ENCODE data around the gene LMX1A. TPM values are rescaled to one million over a fixed set of nuclear protein-coding genes. Genes with fewer than 3 reads are reported as not detected.

The LMX1A gene
- total RNA-seq, 4 donors from 2014 or later, result 0.18 to 0.67 (median 0.38) TPM; not detected in 1

- Histone ChIP-seq H3K9me3 (no peaks in the 10 kb centered on the region), H3K27ac (no peak overlapping the region), H3K4me3 (no peak overlapping the region), H3K27me3 (peaks cover 27 to 100% (median 51%) of the 10 kb centered on the region in 4 donors), H3K36me3 (no peaks in the 10 kb centered on the region), H3K4me1 (peaks cover 20 to 42% (median 30%) of the 10 kb centered on the region in 3 donors)
- WGBS, 2 donors, result 6 to 23% methylated on average over 3 of the region's 3 CpGs
- intact Hi-C loops (cut with DNase I), result no loop called here
- no peak for DNase-seq
- TF ChIP-seq POLR2A (IDR thresholded peaks at IDR 0.05), result no peak
- no peak for TF ChIP-seq CTCF (IDR thresholded peaks at IDR 0.05)
These were observed 5.7 kb downstream of the LMX1A start for GRCh38 chr1:165350840-165351239.

DNA sequence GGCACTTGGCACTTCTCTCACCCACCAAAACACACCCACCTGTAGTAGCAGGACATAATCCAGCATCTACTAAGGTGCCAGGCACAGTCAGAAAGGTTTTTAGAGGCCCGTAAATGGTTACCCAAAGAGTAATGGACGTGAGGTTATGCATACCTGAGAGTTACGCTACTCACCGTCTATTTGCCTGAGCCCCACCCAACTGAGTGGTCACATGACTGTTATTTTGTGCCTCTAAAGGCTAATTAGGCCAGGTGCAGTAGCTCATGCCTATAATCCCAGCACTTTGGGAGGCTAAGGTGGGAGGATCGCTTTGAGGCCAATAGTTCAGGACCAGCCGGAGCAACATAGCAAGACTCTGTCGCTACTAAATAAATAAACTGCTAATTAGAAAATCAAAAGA, 11.0 kb downstream of the LMX1A start:
- Histone ChIP-seq H3K4me1 (peaks cover 0 to 8% (median 0%) of the 10 kb centered on the region in 3 donors), H3K9me3 (no peaks in the 10 kb centered on the region), H3K27ac (no peak overlapping the region), H3K36me3 (no peaks in the 10 kb centered on the region), H3K27me3 (peaks cover 3 to 94% (median 6%) of the 10 kb centered on the region in 4 donors), H3K4me3 (no peak overlapping the region)
- TF ChIP-seq CTCF (IDR thresholded peaks at IDR 0.05), result no peak
- TF ChIP-seq POLR2A (IDR thresholded peaks at IDR 0.05), result no peak
- intact Hi-C loops (cut with DNase I), result no loop called here
- no peak for DNase-seq
- WGBS, 2 donors, result 55 to 63% methylated on average over 6 to 7 of the region's 7 CpGs

GRCh38 chr1:165344736-165345135, 11.8 kb downstream of the LMX1A start:
- TF ChIP-seq POLR2A (IDR thresholded peaks at IDR 0.05) (no peak), CTCF (IDR thresholded peaks at IDR 0.05) (no peak)
- Histone ChIP-seq H3K27me3 (peaks cover 0 to 93% (median 5%) of the 10 kb centered on the region in 4 donors), H3K4me1 (peaks cover 0 to 8% (median 0%) of the 10 kb centered on the region in 3 donors), H3K4me3 (no peak overlapping the region), H3K9me3 (no peaks in the 10 kb centered on the region), H3K36me3 (no peaks in the 10 kb centered on the region), H3K27ac (no peak overlapping the region)
- intact Hi-C loops (cut with DNase I), result no loop called here
- no peak for DNase-seq
- WGBS, 2 donors, result 40% methylated on average over 1 of the region's 3 CpGs; no CpG with 5 or more reads in 1 of the 2 donors

DNA sequence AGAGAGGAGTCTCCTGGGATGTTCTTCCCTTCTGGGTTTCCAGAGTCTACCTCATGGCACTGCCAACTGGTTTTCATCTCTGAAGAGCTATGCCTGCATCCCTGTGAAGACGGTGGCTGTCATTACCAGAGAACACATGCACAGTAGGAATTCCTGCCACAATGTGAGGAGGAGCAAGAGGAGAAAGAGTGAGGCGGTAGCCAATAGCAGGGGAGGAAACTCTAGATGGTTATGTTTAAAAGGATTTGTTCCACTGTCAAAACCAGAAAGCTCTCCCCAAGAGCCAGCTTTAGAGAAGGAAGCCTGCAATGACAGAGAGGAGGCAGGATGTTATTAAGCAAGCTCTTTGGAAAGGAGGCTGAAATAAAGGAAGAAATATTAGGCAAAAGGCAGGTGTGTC, 12.3 kb downstream of the LMX1A start:
- Histone ChIP-seq H3K4me1 (peaks cover 0 to 8% (median 0%) of the 10 kb centered on the region in 3 donors), H3K9me3 (no peaks in the 10 kb centered on the region), H3K27ac (no peak overlapping the region), H3K27me3 (peaks cover 0 to 92% (median 3%) of the 10 kb centered on the region in 4 donors), H3K36me3 (no peaks in the 10 kb centered on the region), H3K4me3 (no peak overlapping the region)
- intact Hi-C loops (cut with DNase I), result no loop called here
- no peak for DNase-seq
- 53 to 54% methylated on average over 2 of the region's 2 CpGs for WGBS, 2 donors
- TF ChIP-seq POLR2A (IDR thresholded peaks at IDR 0.05) (no peak), CTCF (IDR thresholded peaks at IDR 0.05) (no peak)

DNA sequence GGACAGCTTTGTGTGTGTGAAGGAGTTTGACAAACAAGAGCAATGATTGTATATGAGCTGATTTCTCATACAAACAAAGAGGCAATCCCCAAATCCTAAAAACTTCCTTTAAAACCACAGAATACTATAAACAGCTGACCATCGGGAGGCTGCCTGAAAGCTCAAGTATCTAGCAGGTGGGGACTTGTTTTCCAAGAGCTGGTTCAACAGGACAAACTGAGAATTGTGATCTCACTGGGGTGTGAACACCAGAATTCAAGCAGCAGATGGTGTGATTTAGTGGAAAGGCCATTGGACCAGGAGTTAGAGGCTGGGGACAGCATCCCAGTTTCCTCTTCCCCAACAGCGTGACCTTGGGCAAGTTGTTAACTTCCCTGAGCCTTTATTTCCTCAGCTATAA, 13.9 kb downstream of the LMX1A start:
- DNase-seq, result no peak
- H3K36me3 ChIP-seq, result no peaks in the 10 kb centered on the region
- H3K27ac ChIP-seq, result no peak overlapping the region
- H3K9me3 ChIP-seq, result no peaks in the 10 kb centered on the region
- H3K4me3 ChIP-seq, result no peak overlapping the region
- peaks cover 0 to 83% (median 3%) of the 10 kb centered on the region in 4 donors for H3K27me3 ChIP-seq
- WGBS, 2 donors, result 49 to 54% methylated on average over 2 of the region's 2 CpGs
- TF ChIP-seq POLR2A (IDR thresholded peaks at IDR 0.05), result no peak
- TF ChIP-seq CTCF (IDR thresholded peaks at IDR 0.05), result no peak
- intact Hi-C loops (cut with DNase I), result no loop called here
- peaks cover 0 to 8% (median 0%) of the 10 kb centered on the region in 3 donors for H3K4me1 ChIP-seq

Measured in esophagus squamous epithelium (tissue), 5 donors.